ENCODE data around the gene FAM98A.
A peak's percentile ranks its signal among the peaks of the same experiment; 100 is the strongest.

FAM98A gene

DNA sequence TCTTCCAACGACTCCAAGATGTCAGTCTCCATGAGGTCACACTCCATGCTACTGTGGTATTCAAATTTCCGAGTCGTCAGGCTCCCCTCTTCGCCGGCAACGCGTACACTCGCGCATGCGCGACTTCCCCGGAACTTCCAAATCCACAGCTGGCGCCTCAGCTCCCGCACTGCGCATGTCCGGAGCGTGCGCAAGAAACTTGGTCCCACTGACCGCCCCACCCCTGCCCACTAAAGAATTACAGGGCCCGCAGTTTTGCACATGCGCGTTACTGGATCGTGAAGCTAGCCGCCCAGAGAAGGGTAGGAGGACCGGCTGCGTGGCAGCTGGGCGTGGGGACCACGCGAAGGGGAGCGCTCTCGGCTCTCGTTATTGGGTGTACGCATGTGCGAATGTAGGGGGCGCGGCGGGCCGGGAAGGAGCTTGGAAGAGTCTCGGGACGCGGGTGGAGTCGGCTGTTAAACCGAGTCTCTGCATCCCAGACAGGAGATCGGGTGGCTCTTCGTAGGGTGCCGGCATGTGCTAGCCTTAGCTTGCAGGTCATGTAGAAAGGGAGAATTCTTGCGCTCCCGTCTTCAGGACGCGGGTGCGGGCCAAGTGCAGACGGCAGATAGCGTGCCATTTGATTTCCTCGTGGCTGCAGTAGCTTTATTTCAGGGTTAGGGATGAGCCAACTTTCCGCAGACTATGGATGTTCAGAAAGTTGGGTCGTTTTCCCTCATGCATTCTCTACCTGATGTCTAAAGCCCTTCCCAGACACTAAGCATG, at the start of gene FAM98A:
FAM98A (minus strand) TSS at position 125 of the 768 bp plus-strand sequence; CDS start at position 47, 78 bp downstream.
- peak; percentile 99 for DNase-seq

- no peak for DNase-seq
Observed at GRCh38 chr2:33645861-33646260, 46.8 kb upstream of the FAM98A start.

DNA sequence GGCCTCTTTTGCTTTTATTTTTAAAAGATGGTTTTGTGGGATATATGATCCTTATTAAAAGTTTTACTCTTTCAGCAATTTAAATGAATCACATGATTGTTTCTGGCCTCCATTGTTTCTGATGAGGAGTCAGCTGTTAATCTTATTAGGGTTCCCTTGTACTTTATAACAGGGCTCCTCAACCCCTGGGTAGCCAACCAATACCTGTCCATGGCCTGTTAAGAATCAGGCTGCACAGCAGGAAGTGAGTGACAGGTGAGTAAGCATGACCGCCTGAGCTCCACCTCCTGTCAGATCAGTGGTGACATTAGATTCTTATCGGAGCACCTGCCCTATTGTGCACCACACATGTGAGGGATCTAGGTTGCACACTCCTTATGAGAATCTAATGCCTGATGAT, 45.1 kb upstream of the FAM98A start:
- DNase-seq: no peak

DNA sequence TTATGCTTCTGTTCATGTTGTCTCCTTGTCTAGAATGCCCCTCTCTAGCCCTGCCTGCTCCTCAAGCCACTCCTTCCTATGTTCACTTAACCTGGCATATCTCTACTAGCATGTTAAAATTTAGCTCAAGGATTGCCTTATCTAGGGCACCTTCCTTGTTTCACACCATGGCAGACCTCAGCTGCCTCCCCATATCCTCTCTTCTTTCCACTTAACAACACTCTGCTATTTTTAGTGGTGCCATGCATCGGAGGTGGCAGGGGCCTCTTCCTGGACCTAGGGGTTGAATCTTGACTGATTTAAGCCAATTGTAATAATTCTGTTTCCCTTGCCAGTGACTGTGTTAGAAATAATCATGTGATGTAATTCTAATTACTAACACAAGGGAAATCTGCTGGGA, 36.9 kb upstream of the FAM98A start:
- no peak for DNase-seq

GRCh38 chr2:33634261-33634910, 35.3 kb upstream of the FAM98A start:
- DNase-seq: no peak

DNA sequence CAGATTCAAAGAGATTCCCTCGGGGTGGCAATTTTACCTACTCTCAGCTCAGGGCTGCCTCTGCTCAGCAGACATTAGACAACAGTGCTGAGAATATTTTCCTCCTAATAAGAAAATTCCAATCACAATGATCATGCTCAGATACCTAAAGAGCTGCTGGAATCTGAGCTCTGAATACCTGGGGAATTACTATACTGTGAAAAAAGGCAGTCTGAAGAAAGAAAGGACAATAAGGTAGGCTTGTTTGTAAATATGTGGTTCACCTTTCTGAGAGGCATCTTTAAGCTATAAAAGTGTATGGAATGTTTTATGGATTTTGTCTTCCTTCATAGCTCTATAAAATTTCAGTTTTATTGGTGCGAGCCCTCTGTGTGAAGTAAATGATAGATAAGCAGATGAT, 34.2 kb upstream of the FAM98A start:
- no peak for DNase-seq

GRCh38 chr2:33632831-33633230, 33.7 kb upstream of the FAM98A start:
- DNase-seq: no peak

DNA sequence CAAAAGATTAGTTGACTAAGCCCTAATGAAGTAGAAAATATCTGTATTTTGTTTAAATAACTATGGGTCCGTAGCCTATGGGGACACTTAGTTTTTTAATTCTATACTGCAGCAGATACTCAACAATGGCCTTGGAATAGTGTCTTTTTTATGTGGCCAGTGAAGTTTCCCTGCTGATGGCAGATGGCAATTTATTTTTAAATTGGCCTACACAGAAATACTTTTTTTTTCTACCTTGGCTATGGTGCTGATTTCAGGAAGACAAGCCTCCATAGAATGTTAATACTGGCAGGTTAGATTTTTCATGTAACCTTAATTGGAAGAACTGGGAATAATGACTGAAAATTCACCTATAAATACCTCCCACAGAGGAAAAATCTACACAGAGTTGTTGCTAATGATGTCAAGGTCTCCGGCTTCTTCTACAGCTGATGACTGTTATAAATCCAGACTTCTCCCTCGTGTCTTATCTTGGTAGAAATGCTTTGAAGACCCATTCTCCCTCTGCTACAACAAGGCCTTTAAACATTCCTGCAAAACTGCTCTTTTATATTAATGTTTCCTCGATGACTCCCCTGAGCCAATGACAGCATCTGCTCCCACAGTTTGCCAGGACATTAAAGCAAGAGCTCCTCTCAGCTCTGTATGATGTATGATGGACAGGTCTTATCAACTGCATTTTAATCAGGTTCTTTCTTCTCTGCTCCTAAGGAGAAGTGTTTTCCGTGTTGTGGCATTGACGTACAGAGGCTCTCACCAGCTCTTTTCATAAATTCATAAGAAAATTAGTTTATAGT, 29.1 kb upstream of the FAM98A start:
- no peak for DNase-seq

DNA sequence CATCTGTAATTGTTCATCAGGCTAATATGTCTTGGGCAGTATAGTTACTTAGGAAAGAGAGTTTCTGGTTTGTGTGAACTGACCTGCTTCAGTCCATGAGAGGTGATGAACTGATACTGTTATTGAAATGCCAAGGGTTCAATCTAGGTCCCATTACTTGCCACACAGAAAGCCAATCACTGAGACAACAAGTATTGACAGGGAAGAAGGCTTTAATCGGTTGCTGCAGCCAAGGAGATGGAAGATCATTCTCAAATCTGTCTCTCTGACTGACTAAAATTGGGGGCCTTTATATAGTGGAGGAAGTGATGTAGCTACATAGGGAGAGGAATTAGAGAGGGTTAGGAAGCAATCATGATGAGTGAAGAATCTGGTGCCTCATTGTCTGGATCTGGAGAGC, 19.9 kb upstream of the FAM98A start:
- DNase-seq: no peak

DNA sequence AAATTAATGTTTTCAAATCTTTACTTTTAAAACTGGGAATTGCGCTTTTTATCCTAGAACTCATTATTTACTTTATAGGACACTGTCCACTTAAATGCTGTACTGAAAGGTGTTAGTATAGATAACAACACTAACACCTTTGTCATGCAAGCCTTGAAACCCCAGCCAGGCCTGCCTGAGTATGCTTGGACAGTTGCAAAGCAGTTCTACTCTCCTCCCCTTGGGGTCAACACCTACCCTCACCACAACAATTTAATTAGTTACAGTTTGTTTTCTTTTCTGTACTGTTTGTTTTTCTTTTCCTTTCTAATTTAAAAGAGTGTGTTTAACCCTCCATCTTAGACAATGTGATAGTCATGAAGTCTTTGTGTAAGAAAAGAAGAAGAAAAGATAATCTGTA, 18.9 kb upstream of the FAM98A start:
- no peak for DNase-seq

GRCh38 chr2:33617401-33617800, 18.3 kb upstream of the FAM98A start:
- no peak for DNase-seq

GRCh38 chr2:33616873-33617272, 17.8 kb upstream of the FAM98A start:
- no peak for DNase-seq

DNA sequence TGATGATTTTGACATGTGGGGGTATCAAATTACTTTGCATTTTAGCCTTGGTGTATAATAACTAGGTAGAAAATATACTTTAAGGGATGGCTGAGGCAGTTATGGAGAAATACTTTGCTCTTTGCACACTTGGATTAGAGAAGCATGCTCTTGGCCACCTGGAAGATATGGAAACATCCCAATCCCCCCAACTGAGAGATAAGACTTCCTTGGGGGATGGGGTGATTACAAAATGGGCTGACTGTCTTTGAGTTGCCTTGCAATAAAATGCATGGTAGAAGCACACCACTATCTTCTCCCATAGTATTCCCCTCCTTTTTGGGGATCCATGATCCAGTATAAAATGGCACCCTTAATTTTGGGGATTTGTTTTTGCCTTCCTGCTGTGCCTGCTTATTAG, 15.1 kb upstream of the FAM98A start:
- DNase-seq: no peak

DNA sequence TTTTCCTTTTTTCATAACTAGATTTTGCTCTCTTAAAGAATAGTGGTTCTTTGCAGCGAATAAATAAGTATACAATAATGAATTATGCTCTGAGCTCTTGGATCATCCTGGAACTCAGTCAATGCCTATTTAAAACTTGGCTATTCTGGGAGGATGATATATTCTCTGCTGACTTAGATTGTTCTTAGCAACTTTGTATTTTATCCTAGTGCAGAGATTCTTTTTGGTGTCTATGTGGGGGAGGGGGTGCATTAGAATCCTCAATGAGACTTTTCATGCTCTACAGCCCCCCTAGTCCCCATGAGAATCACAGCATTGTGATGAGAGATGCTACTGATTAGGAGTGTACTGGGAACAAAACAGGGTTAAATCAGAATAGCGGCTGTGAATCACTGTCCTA, 8.8 kb upstream of the FAM98A start:
- no peak for DNase-seq

DNA sequence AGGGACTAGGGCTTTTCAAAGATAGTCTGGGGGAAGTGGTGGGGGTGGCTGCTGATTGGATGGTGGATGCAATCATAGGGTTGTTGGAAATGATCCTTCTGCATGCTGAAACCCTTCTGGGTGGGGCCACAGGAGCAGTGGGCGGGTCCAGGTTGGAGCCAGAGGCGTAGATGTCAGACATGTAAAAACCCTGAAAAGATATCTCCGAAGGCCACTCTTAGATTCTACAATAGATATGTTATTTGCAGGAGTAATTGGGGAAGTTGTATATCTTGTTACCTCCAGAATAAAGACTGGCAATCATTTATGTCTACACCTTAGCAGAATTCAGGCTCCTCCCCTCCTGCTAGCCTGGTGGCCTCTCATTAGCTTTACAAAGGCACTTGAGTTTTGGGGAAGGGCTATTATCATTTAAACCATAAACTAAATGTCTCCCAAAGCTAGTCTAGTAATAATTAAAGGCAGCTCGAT, 8.2 kb upstream of the FAM98A start:
- DNase-seq: no peak

DNA sequence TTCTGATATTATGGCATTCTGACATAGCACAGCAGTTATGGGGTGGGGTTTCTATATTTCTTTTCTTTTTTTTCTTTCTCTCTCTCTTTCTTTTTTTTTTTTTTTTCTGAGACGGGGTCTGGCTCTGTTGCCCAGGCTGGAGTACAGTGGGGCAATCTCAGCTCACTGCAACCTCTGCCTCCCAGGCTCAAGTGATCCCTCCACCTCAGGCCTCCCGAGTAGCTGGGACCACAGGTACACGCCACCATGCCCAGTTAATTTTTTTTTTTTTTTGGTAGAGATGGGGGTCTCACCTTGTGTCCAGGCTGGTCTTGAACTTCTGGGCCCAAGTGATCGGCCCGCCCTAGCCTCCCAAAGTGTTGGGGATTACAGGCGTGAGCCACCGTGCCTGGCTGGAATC, 7.5 kb upstream of the FAM98A start:
- no peak for DNase-seq

DNA sequence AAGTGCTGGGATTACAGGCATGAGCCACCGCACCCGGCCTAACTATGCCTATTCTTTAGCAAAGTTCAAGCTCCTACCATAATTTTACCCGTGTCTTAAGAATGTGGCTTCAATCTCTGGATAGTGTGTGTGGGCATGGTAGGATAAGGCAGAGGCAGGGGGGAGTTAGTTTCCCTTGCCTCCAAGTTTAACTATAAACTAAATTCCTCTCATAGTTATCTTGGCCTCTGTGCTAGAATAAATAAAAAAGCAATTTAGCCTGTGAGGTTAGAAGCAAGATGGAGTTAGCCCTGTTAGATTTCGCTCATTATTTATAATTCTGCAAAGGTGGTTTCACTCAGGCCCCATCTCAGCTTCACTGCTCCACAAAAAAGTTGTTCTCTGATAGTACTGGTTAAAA, 7.0 kb upstream of the FAM98A start:
- DNase-seq: no peak

- no peak for DNase-seq
Observed at GRCh38 chr2:33605056-33605455, 6.0 kb upstream of the FAM98A start.

DNA sequence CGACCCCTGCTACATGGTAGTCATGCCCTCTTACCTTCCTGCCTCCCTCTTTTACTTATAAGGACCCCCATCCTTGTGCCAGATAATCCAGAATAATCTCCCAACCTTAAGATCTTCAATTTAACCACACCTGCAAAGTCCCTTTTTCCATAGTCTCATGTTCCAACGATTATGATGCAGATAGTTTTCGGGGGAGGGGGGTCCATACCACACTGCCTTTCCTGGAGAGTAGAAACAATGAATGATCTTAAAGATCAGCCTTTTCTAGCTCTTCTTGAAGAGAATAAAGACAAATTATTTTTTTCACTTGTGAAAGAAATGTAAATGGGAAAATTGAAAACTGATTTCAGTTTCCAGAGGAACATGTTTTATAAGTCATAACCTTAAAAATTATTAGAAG, 4.3 kb upstream of the FAM98A start:
- DNase-seq: no peak

DNA sequence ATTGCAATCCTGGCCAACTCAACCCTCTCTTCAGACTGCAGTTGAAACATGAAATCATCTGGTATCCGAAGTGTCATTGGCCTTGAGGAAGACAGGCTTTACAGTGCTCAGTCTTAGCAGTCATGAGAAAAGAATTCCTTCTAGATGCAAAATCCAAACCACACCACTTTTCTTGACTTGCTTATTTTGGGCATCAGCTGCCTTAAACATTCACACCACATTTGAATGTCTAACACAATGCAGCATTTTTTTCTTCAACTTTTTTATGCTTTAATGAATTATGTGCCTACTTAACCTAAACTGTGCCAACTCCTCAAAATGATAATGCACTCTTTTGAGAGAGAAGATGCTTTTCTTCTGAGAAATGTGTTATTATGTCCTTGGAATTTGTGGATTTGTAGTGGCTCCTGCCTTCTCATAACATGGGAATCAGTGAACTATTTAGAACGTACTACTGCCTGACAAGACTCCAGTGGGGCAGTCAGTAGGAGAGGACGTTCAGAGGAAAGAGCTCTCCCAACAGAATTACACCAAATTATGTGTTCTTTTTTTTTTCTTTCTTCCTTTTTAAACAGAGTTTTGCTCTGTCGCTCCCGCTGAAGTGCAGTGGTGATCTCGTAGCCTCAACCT, 3.2 kb upstream of the FAM98A start:
- DNase-seq: no peak

- DNase-seq: no peak
Observed at GRCh38 chr2:33599943-33600192, 769 bp upstream of the FAM98A start.

DNA sequence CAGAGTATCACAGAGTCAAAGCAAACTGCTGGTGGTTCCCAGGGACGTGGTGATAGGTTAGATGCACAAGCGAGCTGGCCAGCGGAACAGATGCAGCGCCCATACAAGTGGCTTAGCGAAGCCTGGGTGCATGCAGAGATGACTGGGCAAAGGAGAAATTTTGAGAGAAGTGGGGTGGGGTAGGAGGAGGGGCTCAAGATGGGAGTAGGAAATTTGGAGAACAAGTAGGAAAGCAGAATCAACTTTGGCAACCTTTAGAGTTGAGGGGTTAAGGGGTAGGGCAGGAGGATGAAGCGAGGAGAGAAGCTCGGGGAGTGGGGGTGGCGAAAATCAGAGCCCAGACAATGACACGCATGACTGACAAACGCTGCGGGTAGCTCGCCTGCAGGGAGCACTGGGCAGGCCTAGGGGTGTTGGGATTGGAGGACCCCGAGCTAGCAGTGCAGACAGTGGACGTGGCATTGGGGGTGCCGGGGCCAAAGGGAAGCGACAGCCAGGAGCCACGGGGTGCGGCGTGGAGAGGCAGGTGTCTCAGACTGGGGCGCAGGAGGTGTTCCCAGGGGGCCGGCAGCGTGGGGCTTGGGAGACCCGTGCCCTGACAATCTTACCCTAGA, 431 bp downstream of the FAM98A start:
- peak in 1 of 2 experiments; percentile 29 for DNase-seq

GRCh38 chr2:33597026-33597425, 2.1 kb downstream of the FAM98A start:
- no peak for DNase-seq

All from SW 1271 (cell line).